Measurements from ENCODE around the gene PPP1R15A. TPM values are rescaled to one million over a fixed set of nuclear protein-coding genes. Genes with fewer than 3 reads are reported as not detected.
"Not testable (repeated sequence)": the region's sequence is repeated elsewhere in the genome, so short reads cannot be mapped to it uniquely, and the experiment has no call there.

PPP1R15A gene
- total and polyA plus RNA-seq, 10 donors, result 18.5 to 74.2 (median 46.7) TPM

DNA sequence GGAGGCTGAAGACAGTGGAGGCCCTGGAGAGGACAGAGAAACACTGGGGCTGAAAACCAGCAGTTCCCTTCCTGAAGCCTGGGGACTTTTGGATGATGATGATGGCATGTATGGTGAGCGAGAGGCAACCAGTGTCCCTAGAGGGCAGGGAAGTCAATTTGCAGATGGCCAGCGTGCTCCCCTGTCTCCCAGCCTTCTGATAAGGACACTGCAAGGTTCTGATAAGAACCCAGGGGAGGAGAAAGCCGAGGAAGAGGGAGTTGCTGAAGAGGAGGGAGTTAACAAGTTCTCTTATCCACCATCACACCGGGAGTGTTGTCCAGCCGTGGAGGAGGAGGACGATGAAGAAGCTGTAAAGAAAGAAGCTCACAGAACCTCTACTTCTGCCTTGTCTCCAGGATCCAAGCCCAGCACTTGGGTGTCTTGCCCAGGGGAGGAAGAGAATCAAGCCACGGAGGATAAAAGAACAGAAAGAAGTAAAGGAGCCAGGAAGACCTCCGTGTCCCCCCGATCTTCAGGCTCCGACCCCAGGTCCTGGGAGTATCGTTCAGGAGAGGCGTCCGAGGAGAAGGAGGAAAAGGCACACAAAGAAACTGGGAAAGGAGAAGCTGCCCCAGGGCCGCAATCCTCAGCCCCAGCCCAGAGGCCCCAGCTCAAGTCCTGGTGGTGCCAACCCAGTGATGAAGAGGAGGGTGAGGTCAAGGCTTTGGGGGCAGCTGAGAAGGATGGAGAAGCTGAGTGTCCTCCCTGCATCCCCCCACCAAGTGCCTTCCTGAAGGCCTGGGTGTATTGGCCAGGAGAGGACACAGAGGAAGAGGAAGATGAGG lies 1.5 kb downstream of the PPP1R15A start:
- Histone ChIP-seq H3K27me3 (replicated peaks in 1 of 7) (no peaks in the 10 kb centered on the region), H3K4me1 (peaks cover 39 to 72% (median 56%) of the 10 kb centered on the region in 6 donors), H3K36me3 (peaks cover 0 to 56% (median 24%) of the 10 kb centered on the region in 6 donors), H3K9me3 (no peaks in the 10 kb centered on the region), H3K27ac (peak overlapping the region; percentile 96 to 100 (median 100)), H3K4me3 (peak overlapping the region; percentile 60 to 90 (median 82))
- TF ChIP-seq, protein P1, sequence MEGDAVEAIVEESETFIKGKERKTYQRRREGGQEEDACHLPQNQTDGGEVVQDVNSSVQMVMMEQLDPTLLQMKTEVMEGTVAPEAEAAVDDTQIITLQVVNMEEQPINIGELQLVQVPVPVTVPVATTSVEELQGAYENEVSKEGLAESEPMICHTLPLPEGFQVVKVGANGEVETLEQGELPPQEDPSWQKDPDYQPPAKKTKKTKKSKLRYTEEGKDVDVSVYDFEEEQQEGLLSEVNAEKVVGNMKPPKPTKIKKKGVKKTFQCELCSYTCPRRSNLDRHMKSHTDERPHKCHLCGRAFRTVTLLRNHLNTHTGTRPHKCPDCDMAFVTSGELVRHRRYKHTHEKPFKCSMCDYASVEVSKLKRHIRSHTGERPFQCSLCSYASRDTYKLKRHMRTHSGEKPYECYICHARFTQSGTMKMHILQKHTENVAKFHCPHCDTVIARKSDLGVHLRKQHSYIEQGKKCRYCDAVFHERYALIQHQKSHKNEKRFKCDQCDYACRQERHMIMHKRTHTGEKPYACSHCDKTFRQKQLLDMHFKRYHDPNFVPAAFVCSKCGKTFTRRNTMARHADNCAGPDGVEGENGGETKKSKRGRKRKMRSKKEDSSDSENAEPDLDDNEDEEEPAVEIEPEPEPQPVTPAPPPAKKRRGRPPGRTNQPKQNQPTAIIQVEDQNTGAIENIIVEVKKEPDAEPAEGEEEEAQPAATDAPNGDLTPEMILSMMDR (IDR thresholded peaks at IDR 0.05 in 8 of 11, conservative IDR thresholded peaks at IDR 0.05 in 3 of 11), result no peak
- peak in 1 of 3 donors; percentile 20 for TF ChIP-seq POLR2AphosphoS5 (IDR thresholded peaks at IDR 0.05)
- WGBS, 5 donors, result 47 to 73% (median 59%) methylated on average over 14 of the region's 14 CpGs
- no peak for DNase-seq
- intact Hi-C loops (cut with DNase I; ENCODE audit: low total_unique reads), result loop anchor here (10.0 kb wide), 1 partner anchor 91 kb away; the partner anchor contains the start of gene FTL

DNA sequence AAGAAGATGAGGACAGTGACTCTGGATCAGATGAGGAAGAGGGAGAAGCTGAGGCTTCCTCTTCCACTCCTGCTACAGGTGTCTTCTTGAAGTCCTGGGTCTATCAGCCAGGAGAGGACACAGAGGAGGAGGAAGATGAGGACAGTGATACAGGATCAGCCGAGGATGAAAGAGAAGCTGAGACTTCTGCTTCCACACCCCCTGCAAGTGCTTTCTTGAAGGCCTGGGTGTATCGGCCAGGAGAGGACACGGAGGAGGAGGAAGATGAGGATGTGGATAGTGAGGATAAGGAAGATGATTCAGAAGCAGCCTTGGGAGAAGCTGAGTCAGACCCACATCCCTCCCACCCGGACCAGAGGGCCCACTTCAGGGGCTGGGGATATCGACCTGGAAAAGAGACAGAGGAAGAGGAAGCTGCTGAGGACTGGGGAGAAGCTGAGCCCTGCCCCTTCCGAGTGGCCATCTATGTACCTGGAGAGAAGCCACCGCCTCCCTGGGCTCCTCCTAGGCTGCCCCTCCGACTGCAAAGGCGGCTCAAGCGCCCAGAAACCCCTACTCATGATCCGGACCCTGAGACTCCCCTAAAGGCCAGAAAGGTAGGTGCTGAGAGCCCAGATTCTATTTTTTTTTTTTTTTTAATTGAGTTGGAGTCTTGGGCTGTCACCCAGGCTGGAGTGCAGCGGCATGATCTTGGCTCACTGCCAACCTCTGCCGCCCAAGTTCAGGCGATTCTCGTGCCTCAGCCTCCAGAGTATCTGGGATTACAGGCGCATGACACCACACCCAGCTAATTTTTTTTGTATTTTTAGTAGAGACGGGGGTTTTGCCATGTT lies 2.3 kb downstream of the PPP1R15A start:
- TF ChIP-seq POLR2AphosphoS5 (IDR thresholded peaks at IDR 0.05) (peak in 1 of 3 donors; percentile 20), POLR2A (IDR thresholded peaks at IDR 0.05) (no peak)
- TF ChIP-seq, protein P1 (IDR thresholded peaks at IDR 0.05 in 8 of 11, conservative IDR thresholded peaks at IDR 0.05 in 3 of 11), result no peak
- WGBS, 5 donors, result 24 to 43% (median 33%) methylated on average over 17 of the region's 17 CpGs
- Histone ChIP-seq H3K9me3 (no peaks in the 10 kb centered on the region), H3K36me3 (peaks cover 0 to 65% (median 24%) of the 10 kb centered on the region in 6 donors), H3K27ac (peak overlapping the region; percentile 96 to 100 (median 100)), H3K27me3 (replicated peaks in 1 of 7) (no peaks in the 10 kb centered on the region), H3K4me3 (peak overlapping the region; percentile 60 to 90 (median 82)), H3K4me1 (peaks cover 41 to 75% (median 59%) of the 10 kb centered on the region in 6 donors)
- DNase-seq, result no peak
- intact Hi-C loops (cut with DNase I; ENCODE audit: low total_unique reads), result loop anchor here (10.0 kb wide), 1 partner anchor 90 kb away; the partner anchor contains the start of gene FTL

- peak in 1 of 3 donors; percentile 49 for TF ChIP-seq POLR2AphosphoS5 (IDR thresholded peaks at IDR 0.05)
- peaks cover 41 to 88% (median 60%) of the 10 kb centered on the region in 6 donors for H3K4me1 ChIP-seq
Measured at GRCh38 chr19:48876043-48876981, 4.1 kb downstream of the PPP1R15A start.

GRCh38 chr19:48877855-48878195 lies 5.6 kb downstream of the PPP1R15A start:
- H3K4me1 ChIP-seq, result peaks cover 41 to 94% (median 55%) of the 10 kb centered on the region in 6 donors

More at GRCh38 chr19:48876043-48876981, 4.1 kb downstream of the PPP1R15A start:
- WGBS, 5 donors, result 65 to 80% (median 70%) methylated on average over 30 of the region's 30 CpGs
- H3K36me3 ChIP-seq, result peaks cover 0 to 71% (median 24%) of the 10 kb centered on the region in 6 donors
- H3K27me3 ChIP-seq (replicated peaks in 1 of 7); H3K9me3 ChIP-seq; DNase-seq: not testable (repeated sequence)
- H3K4me3 ChIP-seq, result peak overlapping the region; percentile 60 to 90 (median 82)
- H3K27ac ChIP-seq, result peak overlapping the region; percentile 66 to 100 (median 100)
- intact Hi-C loops (cut with DNase I; ENCODE audit: low total_unique reads), result loop anchor here (10.0 kb wide), 1 partner anchor 88 kb away; the partner anchor contains the start of gene FTL

More at GRCh38 chr19:48877855-48878195, 5.6 kb downstream of the PPP1R15A start:
- no peaks in the 10 kb centered on the region for H3K9me3 ChIP-seq
- no peak for DNase-seq
- H3K27me3 ChIP-seq (replicated peaks in 1 of 7), result no peaks in the 10 kb centered on the region
- WGBS, 5 donors, result 86 to 97% (median 90%) methylated on average over 6 of the region's 6 CpGs
- no peak overlapping the region for H3K4me3 ChIP-seq
- TF ChIP-seq, protein P1 (IDR thresholded peaks at IDR 0.05 in 8 of 11, conservative IDR thresholded peaks at IDR 0.05 in 3 of 11), result no peak
- TF ChIP-seq POLR2A (IDR thresholded peaks at IDR 0.05) (no peak), POLR2AphosphoS5 (IDR thresholded peaks at IDR 0.05) (no peak)
- intact Hi-C loops (cut with DNase I; ENCODE audit: low total_unique reads), result loop anchor here (10.0 kb wide), 1 partner anchor 87 kb away; the partner anchor contains the start of gene FTL
- peak overlapping the region in 6 of 8 donors; percentile 10 to 99 (median 56) for H3K27ac ChIP-seq
- H3K36me3 ChIP-seq, result peaks cover 0 to 71% (median 24%) of the 10 kb centered on the region in 6 donors
